ENCODE measurements around the gene DPP3.

- TF ChIP-seq TAF1 (IDR thresholded peaks at IDR 0.05; ENCODE audit: low read depth, low read length) (no peak), POLR2AphosphoS5 (IDR thresholded peaks at IDR 0.05; ENCODE audit: low read depth, low read length) (no peak), POLR2A (IDR thresholded peaks at IDR 0.05; ENCODE audit: low read depth, low read length) (no peak), PAX5 (IDR thresholded peaks at IDR 0.05; ENCODE audit: insufficient read depth, low read length, severe bottlenecking) (no peak)
These were observed 3.9 kb upstream of the DPP3 start for GRCh38 chr11:66476173-66476840.

Data from GM12891 (cell line).